Activated T-cell treated with anti-CD3 and anti-CD28 coated beads for 24 hours (primary cell): ENCODE measurements around the gene ZNF41.
A peak's percentile ranks its signal among the peaks of the same experiment; 100 is the strongest.
"Not testable (repeated sequence)": the region's sequence is repeated elsewhere in the genome, so short reads cannot be mapped to it uniquely, and the experiment has no call there.

Source experiments
- DNase-seq: peaks from one replicate; pipeline ENCODE4 v3.0.0-alpha.2; 2020; ENCODE audit warnings: low read depth

The ZNF41 gene

GRCh38 chrX:47482512-47483305, at the start of gene ZNF41:
Gene ZNF41, minus strand, starts transcription at chrX:47483222. Its CDS starts 15,741 bp downstream, at chrX:47467481.
- DNase-seq = peak; percentile 71

- DNase-seq = no peak
Measured at GRCh38 chrX:47530049-47530448, 47.0 kb upstream of the ZNF41 start.

DNA sequence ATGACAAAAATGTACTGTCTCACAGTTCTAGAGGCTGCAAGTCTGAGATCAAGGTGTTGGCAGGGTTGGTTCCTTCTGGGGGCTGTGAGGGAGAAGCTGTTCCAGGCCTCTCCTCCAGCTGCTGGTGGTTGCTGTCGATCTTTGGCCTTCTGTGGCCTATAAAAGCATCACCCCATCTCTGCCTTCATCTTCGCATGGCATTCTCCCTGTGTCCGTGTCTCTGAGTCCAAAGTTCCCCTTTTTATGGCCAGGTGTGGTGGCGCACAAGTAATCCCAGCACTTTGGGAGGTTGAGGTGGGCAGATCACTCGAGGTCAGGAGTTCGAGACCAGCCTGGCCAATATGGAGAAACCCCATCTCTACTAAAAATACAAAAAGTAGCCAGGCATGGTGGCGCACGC, 46.5 kb upstream of the ZNF41 start:
- DNase-seq = no peak

DNA sequence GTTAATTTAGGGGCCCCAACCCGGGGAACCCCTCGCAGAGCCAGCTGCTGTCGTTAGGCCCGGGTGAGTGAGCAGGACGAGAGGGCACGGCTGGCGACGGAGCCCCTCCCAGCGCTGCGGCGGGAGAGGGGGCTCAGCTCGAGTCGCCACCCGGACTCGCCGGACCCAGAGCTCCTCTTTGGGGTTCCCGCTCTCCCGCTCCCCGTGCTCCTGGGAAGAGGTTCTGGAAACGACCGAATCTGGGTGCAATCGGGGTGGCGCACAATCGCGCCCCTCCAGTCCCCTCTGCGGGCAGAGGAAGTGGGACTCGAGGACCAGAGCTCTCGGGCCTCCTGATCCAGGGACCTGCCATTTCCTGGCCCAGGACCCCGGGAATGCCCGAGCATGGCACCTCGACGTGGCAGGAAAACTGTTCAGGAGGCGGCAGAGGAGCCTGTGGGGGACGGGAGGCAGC, 40.7 kb upstream of the ZNF41 start:
- DNase-seq = no peak

GRCh38 chrX:47523297-47523696, 40.3 kb upstream of the ZNF41 start:
- DNase-seq = peak; percentile 70

DNA sequence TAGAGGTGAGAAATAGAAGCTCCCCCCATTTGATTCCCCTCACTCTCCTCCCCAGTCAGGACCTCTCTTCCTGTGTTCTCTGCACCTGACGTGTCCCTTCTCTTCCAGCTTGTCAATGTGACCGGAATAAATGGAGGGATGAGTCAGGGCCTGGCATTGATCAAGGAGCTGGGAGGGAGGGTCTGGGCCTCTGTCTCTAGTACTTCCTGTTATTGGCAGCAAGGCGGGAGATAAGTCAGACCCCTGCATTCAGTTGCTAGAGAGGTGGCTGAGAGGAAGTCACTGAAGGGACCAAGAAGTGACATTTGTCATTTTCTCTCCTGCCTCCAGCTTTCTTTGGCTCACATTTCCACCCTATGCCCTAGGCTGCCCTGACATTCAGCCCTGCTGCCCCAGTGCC, 35.1 kb upstream of the ZNF41 start:
- DNase-seq = no peak

- DNase-seq = no peak
Measured at GRCh38 chrX:47515941-47516665, 33.1 kb upstream of the ZNF41 start.

DNA sequence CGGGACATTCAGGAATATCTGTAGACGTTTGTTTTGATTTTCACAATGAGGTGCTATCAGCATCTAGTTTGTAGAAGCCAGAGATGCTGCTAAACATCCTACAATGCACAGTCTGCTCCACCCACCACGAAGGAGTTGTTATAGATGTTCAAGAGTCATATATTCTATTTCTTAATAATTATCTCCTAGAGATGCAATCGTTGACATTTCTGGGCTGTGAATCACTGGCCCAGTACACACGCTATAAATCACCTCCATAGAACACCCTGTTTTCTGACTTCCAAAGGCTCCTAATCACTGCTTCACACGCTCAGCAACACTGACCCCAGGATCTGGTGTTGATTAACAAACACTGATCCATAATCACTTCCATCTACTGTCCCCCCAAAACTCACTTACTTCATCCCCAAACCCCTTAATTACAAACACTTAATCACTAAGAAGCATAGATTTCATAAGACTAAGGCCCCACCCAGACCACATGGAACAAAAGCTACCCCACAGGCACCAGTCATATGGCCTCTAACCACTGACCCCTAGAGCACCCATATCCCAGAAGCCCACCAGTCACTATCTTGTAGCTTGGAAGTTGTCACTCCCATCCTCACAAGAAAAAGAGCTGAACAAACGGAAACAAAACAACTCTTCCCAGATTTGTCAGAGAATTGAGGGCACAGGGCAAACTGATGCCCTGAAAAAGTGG, 31.7 kb upstream of the ZNF41 start:
- DNase-seq = no peak

DNA sequence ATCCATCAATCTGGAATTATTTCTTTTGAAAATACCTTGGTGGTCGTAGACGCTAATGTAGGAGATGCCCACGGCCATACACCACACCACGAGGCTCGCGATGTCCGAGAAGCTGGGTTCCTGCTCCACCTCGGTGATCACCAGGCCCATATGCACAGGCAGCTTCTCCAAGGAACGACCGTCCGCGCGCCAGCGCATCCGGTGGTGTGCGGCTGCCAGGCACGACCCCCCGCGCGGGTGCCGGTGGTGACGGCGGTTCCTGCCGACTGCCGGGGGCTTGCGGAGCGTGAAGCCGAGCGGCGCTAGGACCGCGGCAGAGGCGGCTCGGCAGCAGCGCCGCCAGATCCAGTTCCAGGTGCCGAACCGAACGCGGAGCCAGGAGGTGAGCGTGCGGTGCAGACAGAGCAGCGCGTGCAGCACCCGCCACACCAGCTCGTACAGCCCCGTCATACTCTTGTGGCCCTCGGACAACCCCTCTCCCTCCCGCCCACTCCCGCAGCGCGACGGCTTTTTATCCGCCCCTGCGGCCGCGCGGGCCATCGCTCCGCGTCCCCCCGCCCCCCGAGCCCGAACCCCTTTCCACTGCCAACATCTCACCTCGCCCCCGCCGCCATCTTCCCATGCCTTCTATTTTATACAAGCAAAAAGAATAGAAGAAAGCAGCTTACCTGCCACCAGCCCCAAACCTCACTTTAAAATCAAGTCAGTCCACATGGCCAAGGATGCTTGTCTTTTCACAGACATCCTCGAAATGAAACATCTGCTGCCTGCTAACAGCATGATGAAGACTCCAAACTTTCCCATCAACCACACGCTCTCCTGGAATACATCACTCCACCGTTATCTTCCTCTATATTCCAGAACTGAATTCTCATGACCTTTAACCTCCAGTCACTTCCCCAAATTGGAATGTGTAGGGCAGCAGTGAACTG, 30.3 kb upstream of the ZNF41 start:
- peak; percentile 2 for DNase-seq

- DNase-seq = not testable (repeated sequence)
Measured at GRCh38 chrX:47512383-47512782, 29.4 kb upstream of the ZNF41 start.

DNA sequence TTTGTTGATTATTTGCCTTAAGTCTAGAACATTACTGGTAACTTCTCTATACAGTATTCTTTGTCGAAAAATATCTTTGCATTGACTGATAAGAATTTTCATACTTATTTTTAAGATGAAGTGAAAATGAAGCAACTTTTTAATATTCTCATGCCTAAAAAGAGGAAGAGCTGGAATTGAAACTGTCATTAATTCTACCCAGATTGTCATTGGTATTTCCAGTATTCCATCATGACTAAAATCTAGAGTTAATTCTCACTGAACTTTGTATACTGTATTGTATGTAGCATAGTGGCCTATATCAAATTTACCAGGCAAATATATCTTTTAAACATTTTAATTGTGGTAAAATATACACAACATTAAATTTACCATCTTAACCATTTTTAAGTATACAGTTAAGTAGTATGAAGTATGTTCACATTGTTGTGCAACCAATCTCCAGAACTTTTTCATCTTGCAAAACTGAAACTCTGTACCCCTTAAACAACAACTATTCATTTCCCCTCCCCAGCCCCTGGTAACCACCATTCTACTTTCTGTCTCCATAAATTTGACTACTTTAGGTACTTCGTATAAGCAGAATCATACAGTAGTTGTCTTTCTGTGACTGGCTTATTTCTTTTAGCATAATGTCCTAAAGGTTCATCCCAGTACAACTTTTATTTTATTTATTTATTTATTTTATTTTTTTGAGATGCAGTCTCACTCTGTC, 24.3 kb upstream of the ZNF41 start:
- DNase-seq = no peak

DNA sequence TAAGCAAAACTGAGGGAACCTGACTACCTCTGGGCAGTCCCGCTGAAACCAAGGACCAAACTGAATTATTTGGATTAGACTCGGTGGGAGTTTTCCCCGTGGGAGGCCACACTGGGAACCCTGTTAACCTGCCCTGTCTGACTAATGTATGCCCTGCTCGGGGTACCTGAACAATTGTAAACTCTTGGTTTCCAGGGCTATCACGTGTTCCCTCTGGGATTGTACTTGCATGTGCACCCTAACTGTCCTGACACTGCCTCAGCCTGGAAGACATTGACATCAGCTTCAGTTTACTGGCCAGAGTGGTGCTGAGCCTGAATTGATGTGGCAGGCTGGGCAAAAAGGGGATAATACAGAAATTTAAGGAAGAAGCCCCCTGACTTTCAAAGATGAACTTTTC, 20.1 kb upstream of the ZNF41 start:
- DNase-seq = no peak

GRCh38 chrX:47502316-47503125, 19.5 kb upstream of the ZNF41 start:
- no peak for DNase-seq

DNA sequence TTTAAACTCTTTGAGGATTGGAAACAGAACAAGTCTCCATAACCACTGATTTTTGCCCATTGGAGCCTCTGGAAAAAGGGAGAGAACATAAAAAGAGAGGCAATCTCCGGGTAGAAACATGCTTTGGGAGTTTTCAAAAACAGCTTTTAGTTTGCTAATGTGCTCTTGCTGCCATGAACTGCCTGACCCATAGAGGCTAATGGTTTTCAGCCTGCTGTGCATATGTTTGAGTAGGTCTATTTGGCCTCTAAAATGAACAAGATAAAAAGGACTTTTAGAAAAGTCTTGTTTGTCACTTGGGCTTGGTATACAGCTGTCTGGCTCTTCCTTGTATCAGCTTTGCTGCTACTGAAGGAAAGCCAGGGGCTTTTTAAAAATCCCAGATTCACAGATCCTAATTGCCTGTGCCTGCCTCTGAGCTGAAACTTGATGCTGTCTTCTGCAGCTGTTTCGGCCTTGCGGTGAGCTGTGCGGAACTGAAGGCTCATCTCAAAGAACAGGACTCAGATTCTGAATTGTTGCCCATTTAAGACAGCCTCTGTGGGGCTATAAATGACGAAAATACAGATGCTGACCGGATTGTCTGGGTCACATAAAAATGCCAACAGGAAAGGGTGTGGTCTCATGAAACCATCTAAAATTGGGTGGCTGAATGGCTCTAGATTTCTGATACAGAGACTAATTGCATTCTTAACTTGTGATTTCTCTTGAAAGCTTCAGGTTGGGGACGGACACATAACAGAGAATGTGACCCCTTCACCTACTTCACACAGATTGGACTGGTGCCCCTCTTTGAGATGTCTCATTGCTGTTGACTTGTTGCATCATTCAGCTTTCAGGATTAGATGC, 18.4 kb upstream of the ZNF41 start:
- DNase-seq = no peak

- DNase-seq = no peak
Measured at GRCh38 chrX:47500554-47500953, 17.5 kb upstream of the ZNF41 start.

DNA sequence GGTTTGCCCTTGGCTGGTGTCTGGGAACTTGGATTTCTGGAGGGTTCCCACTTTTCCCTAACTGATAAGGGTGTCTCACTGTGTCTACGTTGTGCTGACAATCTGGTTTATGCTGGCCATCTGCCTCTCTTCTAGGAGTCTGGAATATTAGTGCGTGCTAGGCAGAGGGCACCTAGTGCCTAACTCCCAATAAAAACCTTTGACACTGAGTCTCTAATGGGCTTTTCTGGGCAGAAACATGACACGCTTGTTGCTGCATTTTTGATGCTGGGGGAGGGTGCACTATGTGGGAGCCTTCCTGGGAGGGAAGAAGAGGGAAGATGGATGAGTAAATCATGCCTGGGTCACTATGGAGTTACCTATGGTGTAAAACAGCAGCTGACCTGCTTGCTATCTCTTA, 16.3 kb upstream of the ZNF41 start:
- DNase-seq = no peak

DNA sequence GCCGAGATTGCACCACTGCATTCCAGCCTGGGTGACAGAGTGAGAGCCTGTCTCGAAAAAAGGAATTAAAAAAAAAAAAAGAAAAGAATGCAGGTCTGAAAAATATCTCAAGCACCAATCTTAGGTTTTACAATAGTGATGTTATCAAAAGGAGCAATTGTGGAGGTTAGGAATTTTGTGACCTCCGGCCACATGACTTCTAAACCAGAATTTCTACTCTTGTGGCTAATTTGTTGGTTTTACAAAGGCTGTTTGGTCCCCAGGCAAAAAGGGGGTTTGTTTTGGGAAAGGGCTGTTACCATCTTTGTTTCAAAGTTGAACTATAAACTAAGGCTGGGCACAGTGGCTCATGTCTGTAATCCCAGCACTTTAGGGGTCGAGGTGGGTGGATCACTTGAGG, 15.4 kb upstream of the ZNF41 start:
- DNase-seq = no peak

GRCh38 chrX:47497271-47497888, 14.4 kb upstream of the ZNF41 start:
- DNase-seq = no peak

GRCh38 chrX:47492133-47492532, 9.1 kb upstream of the ZNF41 start:
- not testable (repeated sequence) for DNase-seq
